GM21619 (cell line): ENCODE measurements around the gene ZDHHC14.
"Not testable (repeated sequence)": the region's sequence is repeated elsewhere in the genome, so short reads cannot be mapped to it uniquely, and the experiment has no call there.

Source experiments
- ATAC-seq: cut with Tn5 transposase; IDR thresholded peaks from one replicate; pipeline ENCODE4 v1.9.1; 2021; ENCODE audit not compliant: unreplicated experiment

The ZDHHC14 gene

DNA sequence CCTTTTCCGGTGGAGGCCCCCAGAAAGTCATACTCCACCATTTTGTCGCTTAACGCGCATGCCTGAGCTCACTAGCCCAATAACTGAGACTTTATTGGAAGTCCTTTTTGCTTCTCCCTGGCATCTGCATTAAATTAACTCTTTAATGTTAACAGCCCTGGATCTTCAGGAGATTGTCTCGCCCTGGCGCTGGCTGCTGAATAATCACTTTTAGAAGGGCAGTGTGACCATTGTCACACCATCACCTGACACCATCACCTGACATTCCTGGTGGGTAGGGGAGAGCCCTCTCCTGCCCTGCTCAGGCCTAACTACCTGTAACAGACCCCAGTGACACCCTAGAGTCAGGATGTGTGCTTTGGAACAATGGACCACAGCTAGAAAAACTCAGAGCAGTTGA is 326.6 kb downstream of the ZDHHC14 start:
- ATAC-seq = no peak

DNA sequence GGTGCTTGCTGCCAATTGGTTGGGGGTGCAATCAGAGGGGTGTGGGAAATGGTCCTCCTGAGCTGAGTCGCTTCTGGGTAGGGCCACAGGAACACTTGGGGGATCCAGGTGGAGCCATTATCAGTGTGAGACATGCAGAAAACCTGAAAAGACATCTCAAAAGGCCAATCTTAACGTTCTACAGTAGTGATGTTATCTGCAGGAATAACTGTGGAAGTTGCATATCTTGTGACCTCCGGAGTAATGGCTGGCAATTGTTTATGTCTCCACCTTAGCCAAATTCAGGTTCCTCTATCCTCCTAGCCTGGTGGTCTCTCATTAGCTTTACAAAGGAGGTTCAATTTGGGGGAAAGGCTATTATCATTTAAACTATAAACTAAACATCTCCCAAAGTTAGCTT is 327.2 kb downstream of the ZDHHC14 start:
- ATAC-seq = no peak

DNA sequence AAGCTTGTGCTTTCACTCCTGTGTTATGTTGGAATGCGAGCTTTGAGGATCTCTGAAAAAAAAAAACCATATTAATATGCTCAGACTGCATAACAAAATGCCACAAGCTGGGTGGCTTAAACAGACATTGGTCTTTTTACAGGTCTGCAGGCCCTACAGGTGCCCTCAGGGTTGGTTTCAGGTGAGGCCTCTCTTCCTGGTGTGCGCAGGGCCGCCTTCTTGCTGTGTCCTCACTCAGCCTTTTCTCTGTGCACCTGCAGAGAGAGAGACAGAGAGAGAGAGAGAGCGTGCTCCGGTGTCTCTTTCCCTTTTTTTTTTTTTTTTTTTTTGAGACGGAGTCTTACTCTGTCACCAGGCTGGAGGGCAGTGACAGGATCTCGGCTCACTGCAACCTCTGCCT is 327.9 kb downstream of the ZDHHC14 start:
- ATAC-seq = no peak

DNA sequence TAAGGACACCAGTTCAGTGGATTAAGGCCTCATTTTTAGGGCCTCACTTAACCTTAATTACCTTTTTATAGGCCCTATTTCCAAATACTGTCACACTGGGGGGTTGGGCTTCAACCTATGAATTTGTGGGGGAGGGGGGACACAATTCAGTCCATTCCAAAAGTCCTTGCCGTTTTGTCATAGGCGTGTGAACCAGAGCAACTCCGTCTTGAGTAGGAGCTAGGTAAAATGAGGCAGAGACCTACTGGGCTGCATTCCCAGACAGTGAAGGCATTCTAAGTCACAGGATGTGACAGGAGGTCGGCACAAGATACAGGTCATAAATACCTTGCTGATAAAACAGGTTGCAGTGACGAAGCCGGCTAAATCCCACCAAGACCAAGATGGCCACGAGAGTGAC is 328.6 kb downstream of the ZDHHC14 start:
- ATAC-seq = no peak

DNA sequence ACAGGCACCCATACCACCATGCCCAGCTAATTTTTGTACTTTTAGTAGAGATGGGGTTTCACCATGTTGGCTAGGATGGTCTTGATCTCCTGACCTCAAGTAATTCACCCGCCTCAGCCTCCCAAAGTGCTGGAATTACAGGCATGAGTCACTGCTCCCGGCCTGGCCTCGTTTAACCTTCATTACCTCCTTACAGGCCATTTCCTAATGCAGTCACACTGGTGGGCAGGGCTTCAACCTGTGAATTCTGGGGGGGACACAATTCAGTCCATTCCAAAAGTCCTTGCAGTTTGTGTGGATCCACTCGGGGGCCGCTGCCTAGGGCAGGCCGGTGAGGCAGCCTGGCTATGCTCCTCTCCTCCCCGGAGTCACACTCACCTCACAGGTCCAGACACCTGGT is 329.6 kb downstream of the ZDHHC14 start:
- ATAC-seq = no peak

DNA sequence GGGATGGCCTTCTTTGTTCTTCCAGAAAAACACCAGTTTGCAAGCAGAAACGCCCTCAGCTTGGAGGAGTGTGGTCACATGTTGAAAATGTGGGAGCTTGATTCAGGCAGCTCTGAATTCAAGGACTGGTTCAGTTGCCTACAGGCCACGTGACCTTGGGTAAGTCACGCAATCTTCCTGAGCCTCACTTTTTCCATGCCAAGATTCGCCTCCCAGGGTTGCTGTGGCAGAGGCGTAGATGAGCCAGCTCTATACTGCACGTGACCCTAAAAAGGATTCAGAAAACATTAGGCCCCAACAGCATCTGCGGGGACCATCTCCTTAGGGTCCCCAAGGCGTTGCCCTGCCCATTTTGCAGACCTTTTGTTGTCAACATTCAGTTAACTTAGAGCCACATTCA is 330.1 kb downstream of the ZDHHC14 start:
- ATAC-seq = no peak

DNA sequence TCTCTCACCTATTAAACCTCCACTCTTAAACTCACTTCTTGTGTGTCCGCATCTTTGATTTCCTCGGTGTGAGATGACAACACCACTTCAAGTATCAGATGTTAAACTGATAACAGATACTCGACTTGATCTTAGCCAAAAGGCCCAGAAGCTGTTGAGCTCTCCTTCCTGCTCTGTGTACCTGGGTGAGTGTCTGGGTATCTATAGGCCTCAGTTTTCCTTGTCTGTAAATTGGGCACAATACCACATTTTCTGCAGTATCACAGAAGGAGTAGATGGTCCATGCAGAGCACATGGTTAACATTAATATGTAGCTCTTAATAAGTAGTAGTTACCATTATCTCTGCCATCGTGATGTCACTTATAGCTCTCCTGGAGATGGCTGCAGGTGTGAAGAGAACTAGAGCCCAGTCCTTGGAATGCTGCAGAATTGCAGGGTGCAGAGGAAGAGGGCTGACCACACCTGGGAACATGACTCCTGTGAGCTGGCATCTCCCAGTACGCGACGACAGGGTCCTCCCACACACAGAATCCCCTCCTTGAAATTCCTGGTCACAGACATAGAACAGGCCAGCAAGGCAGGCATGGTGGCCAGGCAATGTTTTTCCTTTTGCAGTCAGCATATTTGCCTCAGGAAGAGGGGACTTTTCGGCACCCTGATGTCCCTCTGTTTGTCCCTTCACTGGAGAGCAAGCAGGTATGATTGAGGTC is 331.8 kb downstream of the ZDHHC14 start:
- no peak for ATAC-seq

DNA sequence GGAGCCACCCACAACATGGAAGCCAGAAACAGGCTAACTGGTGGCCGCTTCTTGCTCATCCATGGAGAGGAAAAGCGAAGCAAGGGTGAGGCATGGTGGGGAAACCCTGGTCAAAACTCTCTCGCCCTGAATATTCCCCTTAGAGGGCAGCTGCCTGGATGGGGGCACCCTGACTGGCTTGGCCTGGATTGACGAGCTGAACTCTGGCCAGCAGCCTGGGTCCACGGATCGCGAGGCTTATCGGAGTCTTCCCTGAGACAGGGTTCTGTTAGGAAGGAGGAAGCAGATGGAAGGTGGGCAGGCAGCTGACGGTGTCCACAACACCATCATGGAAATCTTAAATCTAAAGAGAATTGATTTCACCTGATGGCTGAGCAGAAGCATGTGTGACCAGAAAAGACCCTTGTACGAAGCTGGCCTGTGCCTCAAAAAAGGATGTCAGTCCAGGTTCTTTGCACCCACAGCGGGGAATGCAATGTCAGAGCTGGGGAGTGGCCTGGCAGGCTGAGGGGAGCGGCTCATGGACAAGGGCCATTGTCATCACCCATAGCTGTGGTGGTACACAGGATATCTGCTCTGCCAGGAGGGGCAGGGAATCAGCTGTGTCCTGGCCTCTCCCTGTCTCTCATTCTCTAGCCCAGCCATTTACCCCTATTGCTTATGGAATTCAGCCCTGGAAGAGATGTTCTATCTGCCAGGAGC is 332.6 kb downstream of the ZDHHC14 start:
- ATAC-seq = no peak

DNA sequence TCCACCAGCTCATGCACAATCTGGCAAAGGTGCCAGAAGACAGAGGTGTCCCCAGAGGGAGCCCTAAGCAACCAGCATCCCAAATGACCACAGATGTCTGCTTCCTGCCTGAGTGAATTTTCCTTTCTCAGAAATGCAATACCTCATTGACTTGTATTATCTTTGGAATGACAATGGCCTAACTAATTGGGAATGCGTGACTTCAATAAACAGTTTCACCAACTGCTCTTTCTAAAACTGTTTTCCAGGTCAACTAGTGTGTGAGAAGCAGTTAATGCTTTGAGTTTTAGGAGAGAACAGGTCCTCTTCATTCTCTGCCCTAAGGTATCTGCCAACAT is 333.1 kb downstream of the ZDHHC14 start:
- ATAC-seq = no peak

DNA sequence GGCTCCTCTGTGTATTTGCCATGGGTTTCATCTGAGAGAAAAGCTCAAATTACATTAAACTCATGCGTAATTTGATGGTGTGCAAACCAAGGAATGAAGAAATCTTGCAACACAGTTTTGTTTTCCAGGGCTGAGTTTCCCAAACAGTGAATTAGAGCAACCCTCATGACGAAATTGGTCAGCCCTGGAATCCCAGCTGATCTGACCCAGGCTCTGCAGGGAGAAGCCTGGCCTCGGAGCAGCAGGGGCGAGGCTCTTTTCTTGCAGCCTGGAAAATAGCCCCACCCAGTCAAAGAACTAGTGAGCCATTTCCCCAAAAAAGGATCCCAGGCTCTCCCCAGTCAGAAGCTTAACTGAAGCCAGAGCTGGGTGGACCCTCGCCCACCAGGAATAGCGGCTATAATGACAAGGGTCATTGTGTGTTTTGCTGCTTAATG is 334.8 kb downstream of the ZDHHC14 start:
- ATAC-seq = no peak

DNA sequence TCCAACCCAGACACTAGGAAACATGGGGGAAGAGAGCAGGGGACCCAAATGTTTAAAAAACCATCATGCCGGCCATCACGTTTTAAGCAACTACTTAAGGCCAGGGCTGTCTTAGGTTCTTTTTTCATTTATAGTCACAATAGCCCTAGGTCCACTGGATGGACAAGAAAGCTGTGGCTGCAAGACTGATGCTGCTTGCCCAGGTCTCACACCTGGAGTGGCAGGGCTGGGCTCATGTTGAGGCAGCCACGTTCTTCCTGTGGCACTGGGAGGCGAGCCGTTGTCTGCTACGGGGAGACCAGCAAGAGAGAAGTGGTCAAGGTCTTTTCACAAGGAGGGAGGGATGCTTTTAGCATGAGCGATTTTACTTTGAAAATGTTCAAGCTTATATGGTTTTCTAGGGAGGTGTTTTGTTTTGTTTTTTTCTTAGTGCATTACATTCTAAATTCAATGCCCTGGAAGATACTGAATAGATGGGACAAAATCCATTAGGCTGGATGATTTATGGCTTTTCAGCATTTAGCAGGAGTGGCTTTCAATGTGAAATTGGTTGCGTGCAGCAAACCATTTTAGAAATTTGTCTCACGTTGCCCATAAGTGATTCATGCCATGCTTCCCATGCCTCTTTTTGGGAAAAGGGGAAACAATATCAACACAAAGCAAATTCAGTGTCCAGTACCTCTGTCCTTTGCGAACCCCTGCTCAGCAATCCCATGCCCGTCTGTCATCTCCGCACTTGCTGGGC is 335.4 kb downstream of the ZDHHC14 start:
- no peak for ATAC-seq

DNA sequence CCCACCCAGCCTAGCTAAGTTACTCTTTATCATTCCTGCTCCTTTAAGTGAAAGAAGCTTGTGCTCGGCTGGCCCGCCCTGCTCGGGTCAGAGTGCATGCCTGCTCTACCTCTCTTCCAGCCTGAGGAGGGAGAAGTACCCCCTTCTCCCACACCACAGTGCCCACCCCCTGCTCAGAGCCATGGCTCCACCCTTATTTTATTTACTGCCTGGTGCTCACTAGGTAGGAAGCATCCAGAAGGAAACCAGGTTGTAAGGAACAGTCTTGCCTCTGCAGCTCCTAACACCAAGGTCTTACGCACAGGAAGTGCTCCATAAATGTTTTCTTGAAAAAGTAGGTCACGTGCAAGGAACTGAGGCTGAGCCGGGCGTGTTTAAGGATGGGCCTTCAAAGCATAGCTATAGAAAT is 336.4 kb downstream of the ZDHHC14 start:
- no peak for ATAC-seq

DNA sequence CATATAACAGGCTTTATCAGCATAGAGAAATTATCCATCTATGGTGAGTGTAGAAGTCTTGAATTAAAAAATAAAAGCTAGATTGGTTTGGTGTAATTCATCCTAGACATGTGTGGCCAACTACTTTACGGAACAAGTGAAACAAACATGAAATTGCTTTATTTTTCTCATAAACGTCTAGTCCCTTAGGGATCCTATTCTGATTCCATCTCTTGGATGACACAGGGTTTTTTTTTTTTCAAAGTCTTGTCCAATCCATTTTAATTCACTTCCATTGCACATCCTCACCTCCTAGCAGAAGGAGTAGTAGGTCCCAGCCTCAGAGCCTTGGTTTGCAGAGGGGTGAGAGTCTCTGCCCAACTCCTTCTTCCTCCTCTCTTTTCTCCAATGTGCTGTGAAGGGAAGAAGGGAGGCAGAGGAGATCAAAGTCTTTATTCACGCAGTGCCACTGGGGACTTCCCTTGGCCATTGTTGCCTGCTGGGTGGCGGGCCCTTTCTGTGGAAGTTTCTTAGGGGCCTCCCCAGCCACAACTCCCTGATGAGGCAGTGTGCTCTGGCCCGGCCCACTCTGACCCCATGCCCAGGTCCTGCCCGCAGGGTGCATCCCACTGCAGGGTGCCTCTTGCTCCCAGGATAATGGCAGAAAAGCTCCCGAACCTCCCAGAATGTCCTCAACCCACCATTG is 337.7 kb downstream of the ZDHHC14 start:
- no peak for ATAC-seq

DNA sequence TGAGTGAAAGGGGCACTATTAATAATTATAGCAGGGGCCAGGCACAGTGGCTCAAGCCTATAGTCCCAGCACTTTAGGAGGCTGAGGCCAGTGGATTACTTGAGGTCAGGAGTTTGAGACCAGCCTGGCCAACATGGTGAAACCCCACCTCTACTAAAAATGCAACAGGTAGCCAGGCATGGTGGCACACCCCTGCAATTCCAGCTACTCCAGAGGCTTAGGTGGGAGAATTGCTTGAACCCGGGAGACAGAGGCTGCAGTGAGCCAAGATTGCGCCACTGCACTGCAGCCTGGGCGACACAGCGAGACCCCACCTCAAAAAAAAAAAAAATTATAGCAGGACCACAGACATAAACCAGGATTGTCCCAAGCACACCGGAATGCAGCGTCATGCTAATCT is 340.0 kb downstream of the ZDHHC14 start:
- ATAC-seq = not testable (repeated sequence)

DNA sequence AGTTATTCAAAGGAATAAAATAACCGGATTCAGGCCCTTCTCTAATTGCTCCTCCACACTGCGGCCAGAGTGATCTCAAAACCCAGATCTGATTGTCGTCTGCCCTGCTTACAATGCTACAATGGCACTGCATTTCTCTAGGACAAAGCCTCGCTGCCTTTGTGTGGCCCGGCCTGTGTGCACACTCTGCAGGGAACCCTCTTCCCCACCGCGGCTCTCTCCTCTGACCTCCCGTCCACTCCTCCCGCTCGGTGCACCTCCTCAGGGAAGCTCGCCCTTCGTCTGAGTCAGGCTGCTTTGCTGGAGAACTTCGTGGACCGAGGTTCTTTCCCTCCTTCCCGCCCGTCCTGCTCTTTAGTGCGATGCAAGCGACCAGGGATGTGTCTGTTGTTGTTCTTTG is 340.4 kb downstream of the ZDHHC14 start:
- ATAC-seq = no peak

DNA sequence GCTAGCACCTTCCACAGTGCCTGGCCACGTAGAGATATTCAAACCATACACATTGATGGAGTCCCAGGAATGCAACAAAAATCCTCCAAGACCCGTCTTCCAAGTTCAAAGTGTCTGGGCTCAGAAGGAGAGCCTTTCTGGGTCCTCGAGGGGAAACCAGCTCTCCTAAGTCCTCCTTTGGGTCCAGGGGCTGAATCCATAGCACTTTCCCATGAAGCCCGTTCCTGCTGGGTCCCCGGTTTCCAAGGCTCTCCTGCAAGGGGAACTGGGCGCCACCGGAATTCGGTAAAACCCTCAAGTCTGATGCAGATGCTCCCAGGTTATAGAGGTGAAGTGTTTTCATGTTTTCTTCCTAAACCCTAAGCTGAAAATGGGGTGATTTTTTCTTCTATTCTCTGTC is 340.8 kb downstream of the ZDHHC14 start:
- ATAC-seq = no peak

DNA sequence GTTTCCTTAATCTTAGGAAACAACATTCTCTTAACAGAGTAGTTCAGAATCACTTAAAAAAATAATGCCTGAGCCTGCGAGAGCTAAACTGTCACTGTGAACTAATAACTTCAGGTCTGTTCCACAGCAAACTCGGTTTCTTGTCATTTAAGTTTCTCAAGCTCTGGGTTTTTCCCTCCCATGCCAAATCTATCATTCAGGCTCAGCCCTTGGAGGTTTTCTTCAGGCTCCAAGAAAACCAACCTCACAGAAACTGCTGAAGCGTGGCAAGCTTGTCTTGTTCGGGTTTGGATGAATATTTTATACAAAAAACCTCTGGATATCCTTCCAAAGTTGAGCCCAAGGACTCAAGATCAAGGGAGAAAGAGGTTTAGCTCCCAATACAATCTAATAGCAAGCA is 342.4 kb downstream of the ZDHHC14 start:
- ATAC-seq = no peak

DNA sequence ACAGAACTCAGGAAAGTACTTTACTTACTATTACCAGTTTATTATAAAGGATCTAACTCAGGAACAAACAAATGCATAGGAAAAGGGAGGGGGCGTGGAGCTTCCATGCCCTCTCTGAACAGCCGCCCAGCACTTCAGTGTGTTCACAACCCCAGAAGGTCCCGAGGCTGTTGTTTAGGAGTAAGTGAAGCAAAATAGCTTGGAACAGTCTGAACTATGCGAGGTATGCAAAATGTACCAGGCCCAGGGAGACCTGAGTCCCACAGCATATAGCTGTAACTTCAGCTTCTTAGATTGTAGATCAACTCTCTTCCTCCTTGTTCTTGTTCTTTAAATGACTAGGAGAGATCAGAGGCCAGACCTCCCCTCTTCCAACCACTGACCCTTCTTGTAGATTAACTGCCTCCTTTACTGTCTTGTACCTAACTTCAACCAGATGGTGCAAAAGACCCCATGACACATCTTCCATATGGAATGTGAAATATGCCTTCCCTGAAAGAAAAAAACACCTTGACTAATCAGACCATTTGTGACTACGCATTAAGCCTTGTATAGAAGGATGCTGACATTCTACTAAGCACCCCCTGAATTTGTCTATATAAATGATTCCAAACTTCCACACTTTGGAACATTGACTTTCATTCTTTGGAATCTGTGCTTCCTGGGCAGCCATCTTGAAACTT is 343.3 kb downstream of the ZDHHC14 start:
- ATAC-seq = no peak

DNA sequence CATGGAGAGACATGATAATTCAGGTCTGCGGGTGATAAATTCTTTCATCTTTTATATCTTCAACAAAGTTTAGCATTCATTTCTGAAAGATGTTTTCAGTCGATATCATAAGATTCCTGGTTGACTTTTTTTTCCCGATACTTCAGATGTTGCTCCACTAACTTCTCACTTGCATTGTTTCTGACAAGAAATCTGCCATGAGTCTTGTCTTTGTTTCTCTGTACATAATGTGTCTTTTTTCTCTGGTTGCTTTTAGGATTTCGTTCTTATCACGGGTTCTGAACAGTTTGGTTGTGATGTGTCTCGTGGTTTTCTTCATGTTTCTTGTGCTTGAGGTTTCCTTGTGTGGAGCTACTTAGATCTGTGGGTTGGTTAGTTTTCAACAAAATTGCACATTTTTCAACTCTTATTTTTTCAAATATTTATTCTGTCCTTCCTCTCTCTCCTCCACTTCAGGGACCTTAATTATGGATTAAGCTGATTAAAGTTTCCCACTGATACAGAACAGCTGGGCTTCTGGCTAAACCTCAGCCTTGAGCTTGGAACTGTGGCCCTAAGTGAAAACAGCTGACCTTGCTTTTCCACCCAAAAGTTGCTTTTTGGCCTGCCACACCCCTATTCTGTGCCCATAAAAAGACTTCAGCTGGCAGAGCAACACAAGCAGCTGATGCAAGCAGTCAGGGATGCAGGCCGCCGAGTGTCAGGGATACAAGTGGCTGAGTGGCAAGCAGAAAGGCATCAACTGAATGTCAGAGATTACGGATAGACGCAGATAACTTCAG is 344.2 kb downstream of the ZDHHC14 start:
- no peak for ATAC-seq

DNA sequence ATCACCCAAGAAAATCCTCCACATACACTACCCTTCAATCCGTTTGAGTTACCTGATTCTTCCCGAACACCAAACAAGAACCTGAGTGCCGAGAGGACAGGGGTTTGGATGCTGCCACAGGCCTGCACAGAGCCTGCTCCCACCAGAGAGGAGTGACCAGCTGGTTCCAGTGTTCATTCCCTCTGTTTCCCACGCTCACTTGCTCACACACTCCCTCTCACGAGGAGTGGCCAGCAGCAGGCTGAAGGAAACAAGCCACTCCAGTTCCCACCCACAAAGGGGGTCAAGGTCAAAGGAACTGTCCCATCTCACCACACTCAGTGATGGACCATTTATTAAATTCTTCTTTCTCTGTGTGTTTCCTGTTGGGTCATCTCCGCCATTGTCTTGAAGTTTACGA is 344.8 kb downstream of the ZDHHC14 start:
- ATAC-seq = no peak
